ENCODE results near the gene RAB4A. TPM values are rescaled to one million over a fixed set of nuclear protein-coding genes. Genes with fewer than 3 reads are reported as not detected.

RAB4A gene
- polyA plus RNA-seq, 1 experiment: 24.8 TPM

DNA sequence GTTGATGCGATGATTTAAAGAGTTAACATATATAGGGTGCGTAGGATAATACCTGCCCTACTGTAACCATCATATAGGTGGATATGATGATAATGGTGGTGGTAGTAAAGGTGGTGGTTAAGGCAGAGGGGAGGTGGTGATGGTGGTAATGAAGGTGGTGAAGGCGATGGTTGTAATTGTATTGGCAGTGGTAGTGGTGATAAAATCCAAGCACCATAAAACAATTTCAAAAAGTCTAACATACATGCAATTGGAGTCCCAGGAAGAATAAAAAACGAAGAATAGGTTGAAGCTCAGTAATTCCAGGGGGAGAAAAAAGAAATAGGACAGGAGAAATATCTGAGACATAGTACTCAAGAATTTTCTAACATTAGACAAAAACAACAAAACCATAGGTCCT, 27.3 kb upstream of the RAB4A start:
- Histone ChIP-seq H3K27me3 (ENCODE audit: control insufficient read depth, insufficient read depth, low read length) (no peaks in the 10 kb centered on the region; the same call in 1 of the 2 replicates), H3K4me3 (ENCODE audit: low read depth, low read length) (no peak overlapping the region), H3K36me3 (ENCODE audit: control insufficient read depth, insufficient read depth, low read length) (no peaks in the 10 kb centered on the region)
- CTCF ChIA-PET: interaction anchor here (1.3 kb wide), 1 partner anchor 15 kb away, joined by 3 read pairs; no protein-coding TSS in a partner anchor
- no peak for TF ChIP-seq CTCF (IDR thresholded peaks at IDR 0.05; ENCODE audit: insufficient read depth, low read depth, low read length)
- POLR2A ChIA-PET: no interaction called here
- no peak for DNase-seq (ENCODE audit: low read depth)

GRCh38 chr1:229244091-229244490, 26.8 kb upstream of the RAB4A start:
- no peaks in the 10 kb centered on the region; the same call in none of the 2 replicates for H3K27me3 ChIP-seq (ENCODE audit: control insufficient read depth, insufficient read depth, low read length)
- CTCF ChIA-PET: interaction anchor here (1.3 to 3.1 kb wide), 2 partner anchors 12 to 14 kb away, joined by 3 to 16 read pairs; no protein-coding TSS in a partner anchor
- TF ChIP-seq CTCF (IDR thresholded peaks at IDR 0.05; ENCODE audit: insufficient read depth, low read depth, low read length): no peak
- DNase-seq (ENCODE audit: low read depth): no peak
- H3K36me3 ChIP-seq (ENCODE audit: control insufficient read depth, insufficient read depth, low read length): no peaks in the 10 kb centered on the region
- no peak overlapping the region for H3K4me3 ChIP-seq (ENCODE audit: low read depth, low read length)
- POLR2A ChIA-PET: no interaction called here

GRCh38 chr1:229247871-229248270, 23.0 kb upstream of the RAB4A start:
- Histone ChIP-seq H3K36me3 (ENCODE audit: control insufficient read depth, insufficient read depth, low read length) (no peaks in the 10 kb centered on the region), H3K4me3 (ENCODE audit: low read depth, low read length) (no peak overlapping the region), H3K27me3 (ENCODE audit: control insufficient read depth, insufficient read depth, low read length) (no peaks in the 10 kb centered on the region; the same call in none of the 2 replicates)
- no peak for TF ChIP-seq CTCF (IDR thresholded peaks at IDR 0.05; ENCODE audit: insufficient read depth, low read depth, low read length)
- POLR2A ChIA-PET: no interaction called here
- CTCF ChIA-PET: no interaction called here
- DNase-seq (ENCODE audit: low read depth): no peak

GRCh38 chr1:229248821-229249817, 21.8 kb upstream of the RAB4A start:
- ChIA-PET POLR2A (no interaction called here), CTCF (interaction anchor here (0.9 to 1.9 kb wide), 2 partner anchors 9 to 21 kb away, joined by 3 to 6 read pairs; no protein-coding TSS in a partner anchor)
- TF ChIP-seq CTCF (IDR thresholded peaks at IDR 0.05; ENCODE audit: insufficient read depth, low read depth, low read length): no peak
- Histone ChIP-seq H3K27me3 (ENCODE audit: control insufficient read depth, insufficient read depth, low read length) (no peaks in the 10 kb centered on the region; the same call in none of the 2 replicates), H3K36me3 (ENCODE audit: control insufficient read depth, insufficient read depth, low read length) (no peaks in the 10 kb centered on the region), H3K4me3 (ENCODE audit: low read depth, low read length) (no peak overlapping the region)
- DNase-seq (ENCODE audit: low read depth): no peak
